ENCODE results near the gene CPXM2. TPM values are rescaled to one million over a fixed set of nuclear protein-coding genes. Genes with fewer than 3 reads are reported as not detected.

CPXM2 gene
- total RNA-seq, 1 donor from 2014 or later, result 0.14 TPM

GRCh38 chr10:123865350-123865749 lies 26.3 kb downstream of the CPXM2 start:
- TF ChIP-seq CTCF (IDR thresholded peaks at IDR 0.05; ENCODE audit: unreplicated experiment), result no peak
- Mint-ChIP-seq H3K9me3 (ENCODE audit: low read depth) (no peaks in the 10 kb centered on the region), H3K36me3 (ENCODE audit: insufficient read depth) (no peaks in the 10 kb centered on the region), H3K27me3 (peaks cover 27% of the 10 kb centered on the region), H3K4me1 (ENCODE audit: low read depth) (no peaks in the 10 kb centered on the region), H3K27ac (no peak overlapping the region), H3K4me3 (ENCODE audit: low read depth) (no peak overlapping the region)
- no peak for DNase-seq (ENCODE audit: low spot score, unreplicated experiment)

- peaks cover 27% of the 10 kb centered on the region for H3K27me3 Mint-ChIP-seq
- no peak overlapping the region for H3K4me3 Mint-ChIP-seq (ENCODE audit: low read depth)
- H3K9me3 Mint-ChIP-seq (ENCODE audit: low read depth), result no peaks in the 10 kb centered on the region
- H3K36me3 Mint-ChIP-seq (ENCODE audit: insufficient read depth), result no peaks in the 10 kb centered on the region
- H3K4me1 Mint-ChIP-seq (ENCODE audit: low read depth), result no peaks in the 10 kb centered on the region
- no peak for TF ChIP-seq CTCF (IDR thresholded peaks at IDR 0.05; ENCODE audit: unreplicated experiment)
- no peak overlapping the region for H3K27ac Mint-ChIP-seq
- no peak for DNase-seq (ENCODE audit: low spot score, unreplicated experiment)
These were observed 26.7 kb downstream of the CPXM2 start for GRCh38 chr10:123864923-123865322.

- DNase-seq (ENCODE audit: low spot score, unreplicated experiment), result no peak
- Mint-ChIP-seq H3K27me3 (peaks cover 21% of the 10 kb centered on the region), H3K36me3 (ENCODE audit: insufficient read depth) (no peaks in the 10 kb centered on the region), H3K4me1 (ENCODE audit: low read depth) (no peaks in the 10 kb centered on the region), H3K27ac (no peak overlapping the region), H3K9me3 (ENCODE audit: low read depth) (no peaks in the 10 kb centered on the region), H3K4me3 (ENCODE audit: low read depth) (no peak overlapping the region)
- TF ChIP-seq CTCF (IDR thresholded peaks at IDR 0.05; ENCODE audit: unreplicated experiment), result no peak
These were observed 27.7 kb downstream of the CPXM2 start for GRCh38 chr10:123863721-123864482.

- no peaks in the 10 kb centered on the region for H3K9me3 Mint-ChIP-seq (ENCODE audit: low read depth)
- no peaks in the 10 kb centered on the region for H3K36me3 Mint-ChIP-seq (ENCODE audit: insufficient read depth)
- no peak overlapping the region for H3K27ac Mint-ChIP-seq
- no peaks in the 10 kb centered on the region for H3K4me1 Mint-ChIP-seq (ENCODE audit: low read depth)
- DNase-seq (ENCODE audit: low spot score, unreplicated experiment), result no peak
- no peak for TF ChIP-seq CTCF (IDR thresholded peaks at IDR 0.05; ENCODE audit: unreplicated experiment)
- no peak overlapping the region for H3K4me3 Mint-ChIP-seq (ENCODE audit: low read depth)
- H3K27me3 Mint-ChIP-seq, result peaks cover 19% of the 10 kb centered on the region
These were observed 28.4 kb downstream of the CPXM2 start for GRCh38 chr10:123863183-123863575.

GRCh38 chr10:123862421-123863182 lies 29.0 kb downstream of the CPXM2 start:
- Mint-ChIP-seq H3K4me3 (ENCODE audit: low read depth) (no peak overlapping the region), H3K4me1 (ENCODE audit: low read depth) (no peaks in the 10 kb centered on the region), H3K27me3 (peaks cover 19% of the 10 kb centered on the region), H3K27ac (no peak overlapping the region), H3K36me3 (ENCODE audit: insufficient read depth) (no peaks in the 10 kb centered on the region), H3K9me3 (ENCODE audit: low read depth) (no peaks in the 10 kb centered on the region)
- no peak for DNase-seq (ENCODE audit: low spot score, unreplicated experiment)
- TF ChIP-seq CTCF (IDR thresholded peaks at IDR 0.05; ENCODE audit: unreplicated experiment), result no peak
